Vagina (tissue), 2 donors: ENCODE data around the gene RAB4B.

ENCODE experiments used
- POLR2AphosphoS5 ChIP-seq, 2 donors: sonication (generic); formaldehyde crosslinking; IDR thresholded peaks; one replicate each; pipeline ENCODE4 v1.9.0; 2017; ENCODE audit warnings: antibody characterized with exemption in 2 of 2, mild to moderate bottlenecking in 2 of 2, low read depth in 1 of 2; ENCODE audit not compliant: insufficient read depth in 1 of 2
- TF ChIP-seq, protein P1 (sequence below), 3 experiments: fragments of 450-650 bp in 2 of 3; fragments of 200-600 bp in 1 of 3; sonication (generic) in 1 of 3; IDR thresholded peaks; one replicate each; pipeline ENCODE4 v1.5.1; 2017 to 2019; ENCODE audit warnings: antibody characterized with exemption in 3 of 3, mild to moderate bottlenecking in 2 of 3, moderate library complexity in 2 of 3

DNA sequence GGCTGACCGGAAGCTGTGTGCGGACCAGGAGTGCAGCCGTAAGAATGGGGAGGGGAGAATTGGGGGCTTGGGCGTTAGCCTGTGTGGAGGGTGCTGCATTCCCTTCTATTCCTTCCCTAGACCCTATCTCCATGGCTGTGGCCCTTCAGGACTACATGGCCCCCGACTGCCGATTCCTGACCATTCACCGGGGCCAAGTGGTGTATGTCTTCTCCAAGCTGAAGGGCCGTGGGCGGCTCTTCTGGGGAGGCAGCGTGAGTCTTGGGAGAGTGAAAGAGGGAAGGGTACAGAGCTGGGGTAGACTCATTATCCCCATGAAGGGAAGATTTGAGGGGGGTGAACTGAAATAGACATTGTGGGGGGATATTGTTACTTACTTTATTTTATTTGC, 2.4 kb upstream of the RAB4B start:
- no peak for TF ChIP-seq POLR2AphosphoS5 (IDR thresholded peaks at IDR 0.05; ENCODE audit: insufficient read depth in 1 of 2, low read depth in 1 of 2)
- TF ChIP-seq, protein P1, sequence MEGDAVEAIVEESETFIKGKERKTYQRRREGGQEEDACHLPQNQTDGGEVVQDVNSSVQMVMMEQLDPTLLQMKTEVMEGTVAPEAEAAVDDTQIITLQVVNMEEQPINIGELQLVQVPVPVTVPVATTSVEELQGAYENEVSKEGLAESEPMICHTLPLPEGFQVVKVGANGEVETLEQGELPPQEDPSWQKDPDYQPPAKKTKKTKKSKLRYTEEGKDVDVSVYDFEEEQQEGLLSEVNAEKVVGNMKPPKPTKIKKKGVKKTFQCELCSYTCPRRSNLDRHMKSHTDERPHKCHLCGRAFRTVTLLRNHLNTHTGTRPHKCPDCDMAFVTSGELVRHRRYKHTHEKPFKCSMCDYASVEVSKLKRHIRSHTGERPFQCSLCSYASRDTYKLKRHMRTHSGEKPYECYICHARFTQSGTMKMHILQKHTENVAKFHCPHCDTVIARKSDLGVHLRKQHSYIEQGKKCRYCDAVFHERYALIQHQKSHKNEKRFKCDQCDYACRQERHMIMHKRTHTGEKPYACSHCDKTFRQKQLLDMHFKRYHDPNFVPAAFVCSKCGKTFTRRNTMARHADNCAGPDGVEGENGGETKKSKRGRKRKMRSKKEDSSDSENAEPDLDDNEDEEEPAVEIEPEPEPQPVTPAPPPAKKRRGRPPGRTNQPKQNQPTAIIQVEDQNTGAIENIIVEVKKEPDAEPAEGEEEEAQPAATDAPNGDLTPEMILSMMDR (IDR thresholded peaks at IDR 0.05): no peak
